Fibroblast of skin of back (primary cell): ENCODE data around the gene DNER.

ENCODE experiments used
- DNase-seq: peaks from one replicate; pipeline ENCODE4 v3.0.0-alpha.2; 2013

The DNER gene

DNA sequence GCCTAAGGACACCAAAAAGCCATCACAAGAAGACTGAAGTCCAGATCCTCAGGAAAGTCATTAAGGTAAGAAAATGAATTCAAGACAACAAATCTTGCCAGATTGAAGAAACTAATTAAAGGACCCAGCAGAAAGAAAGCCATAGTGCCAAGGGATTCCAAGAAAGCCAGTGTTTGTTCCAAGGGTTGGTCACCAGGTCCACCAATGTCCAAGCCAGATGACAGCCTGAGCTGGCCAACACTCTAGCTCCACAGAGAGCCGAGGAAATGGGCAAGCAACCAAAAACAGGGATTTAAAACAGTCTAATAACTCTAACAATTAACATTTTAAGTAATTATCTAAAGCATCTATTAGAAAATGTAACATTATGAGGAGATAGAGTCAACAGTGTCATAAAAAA, 49.2 kb downstream of the DNER start:
- DNase-seq = no peak

DNA sequence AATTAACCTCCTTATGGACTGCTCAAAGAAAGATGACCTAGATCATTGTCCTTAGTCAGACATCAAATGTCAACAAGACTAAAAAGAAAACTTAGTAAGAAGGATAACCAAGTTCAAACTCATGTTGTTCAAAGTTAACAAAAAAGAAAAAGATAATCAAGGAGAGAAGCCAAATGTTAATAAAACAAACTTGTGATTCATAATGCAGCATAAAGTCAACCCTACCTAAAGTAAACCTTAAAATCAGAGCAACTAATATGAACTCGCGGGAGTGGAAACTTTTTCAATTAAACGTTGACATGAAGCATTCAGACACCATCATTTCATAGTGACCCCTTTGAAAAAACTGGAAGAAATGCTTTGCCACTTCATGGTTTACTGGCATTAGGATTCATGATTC, 52.9 kb downstream of the DNER start:
- DNase-seq = no peak

DNA sequence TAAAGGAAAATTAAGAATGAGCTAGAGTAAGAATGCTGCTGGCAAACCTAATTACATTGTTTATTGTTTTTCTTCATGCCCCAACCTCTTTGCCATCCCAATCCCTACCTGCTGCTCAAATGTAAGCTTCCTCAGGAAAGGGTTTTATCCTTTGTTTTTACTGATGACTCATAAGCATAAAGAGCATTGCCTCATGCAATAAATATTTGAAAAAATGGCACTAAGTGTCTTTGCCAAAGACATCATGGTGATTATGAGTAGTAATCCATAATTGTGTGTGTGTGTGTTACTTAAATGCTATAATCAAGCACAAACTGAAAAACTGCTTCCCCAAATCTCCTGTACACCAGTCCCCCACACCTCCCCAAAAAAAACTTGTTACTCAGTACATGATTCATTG, 53.4 kb downstream of the DNER start:
- DNase-seq = no peak

DNA sequence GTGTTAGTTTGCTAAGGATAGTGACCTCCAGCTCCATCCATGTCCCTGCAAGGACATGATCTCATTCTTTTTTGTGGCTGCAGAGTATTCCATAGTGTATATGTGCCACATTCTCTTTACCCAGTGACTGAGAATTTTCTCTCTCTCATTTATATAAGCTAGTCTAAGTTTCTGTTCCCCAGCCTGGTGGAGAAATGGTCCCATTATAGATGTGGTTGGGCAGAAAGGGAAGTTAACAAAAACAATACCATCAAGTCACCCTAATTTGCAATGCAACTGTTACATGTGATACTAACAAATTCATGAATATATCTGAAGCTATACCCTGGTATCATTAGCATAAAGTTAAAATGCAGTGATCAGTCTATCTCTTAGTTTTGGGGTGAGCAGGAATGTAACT, 54.0 kb downstream of the DNER start:
- DNase-seq = no peak

DNA sequence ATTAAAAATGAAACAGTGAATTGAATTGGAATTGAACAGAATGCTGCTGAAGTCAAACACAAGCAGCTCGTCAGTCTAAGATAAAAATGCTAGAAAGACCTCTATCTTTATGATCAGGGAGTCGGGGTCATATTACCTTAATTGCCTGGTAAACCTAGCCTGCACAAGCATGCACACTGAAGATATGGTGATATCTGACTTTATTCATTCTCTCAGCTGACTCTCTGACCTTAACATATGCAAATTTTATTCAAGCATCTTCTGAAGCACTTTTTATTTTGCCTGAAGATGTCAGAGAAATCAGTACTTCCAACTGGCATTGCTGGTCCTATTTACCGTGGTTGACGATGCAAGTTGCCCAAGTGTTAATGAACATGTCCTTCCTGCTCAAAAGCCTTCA, 56.4 kb downstream of the DNER start:
- DNase-seq = no peak

DNA sequence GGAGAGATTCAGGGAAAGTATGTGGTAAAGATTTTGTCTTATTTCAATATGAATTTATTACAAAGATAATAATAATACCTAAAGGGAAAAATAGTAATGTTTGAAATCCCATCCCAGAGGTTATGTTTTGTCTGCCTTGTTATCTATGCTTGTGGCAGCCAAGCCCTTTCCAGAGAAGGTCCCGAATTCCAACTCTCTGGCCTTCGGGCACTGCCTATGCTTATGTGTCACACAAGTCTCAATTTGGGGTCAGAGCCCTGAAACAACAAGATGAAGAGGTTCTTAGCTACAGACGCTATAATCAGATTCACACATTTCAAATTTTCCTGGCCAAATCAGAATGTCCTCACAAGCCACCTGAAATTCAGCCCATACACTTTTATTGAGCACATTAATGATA, 59.9 kb downstream of the DNER start:
- no peak for DNase-seq

DNA sequence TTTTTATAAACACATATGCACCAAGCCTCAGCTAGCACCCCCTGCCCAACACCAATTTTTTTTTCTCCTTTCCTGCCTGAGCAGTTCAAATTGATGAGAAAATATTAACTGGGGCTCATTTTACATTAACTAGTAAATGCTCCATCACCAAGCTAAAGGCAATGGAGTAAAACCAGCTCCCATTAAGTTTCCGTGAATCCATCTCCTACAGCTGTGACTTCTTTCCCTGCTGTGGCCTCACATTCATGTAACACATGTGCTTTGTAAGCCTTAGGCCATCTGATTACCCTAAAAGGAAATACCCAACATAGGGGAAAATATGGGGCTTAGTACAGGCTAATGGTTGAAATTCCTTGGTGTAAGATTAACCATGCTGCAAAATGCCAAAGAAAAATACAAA, 60.8 kb downstream of the DNER start:
- no peak for DNase-seq

DNA sequence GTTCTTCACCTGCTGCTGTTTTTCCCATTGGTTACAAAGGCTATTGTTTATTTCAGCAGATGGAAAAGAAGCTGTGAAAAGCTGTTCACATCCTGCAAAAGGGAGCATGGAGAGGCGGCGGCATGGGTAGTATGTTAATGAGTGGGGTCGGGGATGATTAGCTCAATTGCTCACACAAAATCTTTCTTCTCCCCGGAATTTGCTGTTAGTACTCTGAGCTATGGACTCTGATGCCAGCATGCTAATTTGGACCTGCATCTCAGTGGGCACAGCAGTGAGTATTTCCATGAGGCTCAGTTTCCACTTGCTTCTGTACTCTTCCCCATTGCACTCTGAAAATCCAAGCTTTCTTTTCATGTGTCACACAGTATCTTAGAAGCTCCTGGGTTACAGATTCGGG, 61.6 kb downstream of the DNER start:
- no peak for DNase-seq

DNA sequence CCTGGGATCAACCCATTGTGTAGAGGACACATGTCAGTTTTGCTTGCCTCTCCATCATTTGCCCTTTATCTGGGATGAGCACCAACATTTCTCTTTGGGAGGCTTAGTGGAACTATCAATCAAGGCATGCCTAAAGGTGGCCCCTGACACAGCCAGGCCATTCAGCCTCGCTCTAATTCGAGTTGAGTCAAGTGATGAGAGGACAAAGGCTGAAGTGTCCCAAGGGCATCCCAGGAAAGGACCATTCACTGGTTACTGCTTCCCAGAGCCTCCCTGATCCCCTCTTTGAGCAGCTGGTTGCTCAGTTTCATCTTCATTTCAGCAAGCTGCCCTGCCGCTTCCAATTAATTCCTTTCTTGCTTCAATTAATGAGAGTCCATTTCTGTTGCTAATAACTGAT, 63.5 kb downstream of the DNER start:
- DNase-seq = no peak

DNA sequence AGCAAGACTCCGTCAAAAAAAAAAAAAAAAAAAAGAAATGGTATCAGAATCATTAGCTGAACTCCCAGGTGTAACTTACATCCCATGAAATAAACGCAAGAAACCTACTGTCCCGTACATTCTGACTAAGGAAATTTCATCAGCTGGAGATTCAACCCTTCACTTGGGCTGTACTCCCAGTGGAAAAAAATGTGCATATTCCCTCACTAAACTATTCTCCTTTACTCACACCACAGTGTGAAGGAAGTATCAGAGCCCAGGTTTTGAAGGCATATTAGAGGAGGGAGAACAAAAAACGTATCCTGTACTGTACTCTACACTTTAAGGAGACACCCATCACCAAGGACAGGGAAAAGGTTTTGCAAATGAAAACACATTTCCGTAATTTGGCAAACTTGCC, 64.3 kb downstream of the DNER start:
- no peak for DNase-seq

DNA sequence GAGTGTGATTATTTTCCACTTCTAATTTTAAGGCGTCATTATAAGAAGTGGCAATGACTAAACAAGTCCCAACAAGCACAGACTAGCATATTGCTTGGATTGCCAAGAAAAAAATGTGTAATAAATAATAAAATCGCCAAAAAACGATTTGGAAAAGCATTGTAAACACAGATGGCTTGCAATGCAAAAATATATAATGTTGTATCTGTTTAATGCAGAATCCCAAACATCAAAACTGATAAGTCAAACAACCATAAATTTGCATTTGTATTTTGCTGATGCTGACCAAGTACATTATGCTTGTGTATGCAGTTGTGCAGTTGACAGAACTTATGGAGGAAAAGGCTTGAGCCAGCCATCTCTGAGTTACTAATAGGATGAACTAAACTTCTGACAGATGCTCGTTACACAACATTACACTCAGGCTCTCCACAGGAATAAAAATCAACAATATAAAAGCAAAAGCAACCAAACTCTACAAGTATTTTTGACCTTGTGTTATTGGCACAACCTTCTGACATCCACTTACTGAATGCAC, 68.1 kb downstream of the DNER start:
- no peak for DNase-seq

DNA sequence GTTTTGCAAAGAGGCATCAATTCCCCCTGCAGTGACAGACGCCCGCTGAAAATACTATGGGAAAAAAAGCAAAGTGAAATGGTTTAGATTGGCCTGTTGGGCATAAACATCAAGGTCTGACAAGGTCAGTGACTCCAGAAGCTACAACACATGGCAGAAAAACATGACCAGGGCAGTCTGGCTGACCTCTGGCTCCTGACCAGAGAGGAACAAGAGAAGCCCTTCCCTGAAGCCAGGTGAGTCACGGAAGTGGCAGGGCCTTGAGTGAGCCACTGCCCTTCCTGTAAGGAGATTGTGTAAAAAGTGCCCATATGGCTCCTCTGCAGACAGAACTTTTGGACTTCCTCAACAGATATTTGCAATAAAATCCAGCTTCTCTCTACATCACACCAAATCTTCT, 72.0 kb downstream of the DNER start:
- DNase-seq = no peak

DNA sequence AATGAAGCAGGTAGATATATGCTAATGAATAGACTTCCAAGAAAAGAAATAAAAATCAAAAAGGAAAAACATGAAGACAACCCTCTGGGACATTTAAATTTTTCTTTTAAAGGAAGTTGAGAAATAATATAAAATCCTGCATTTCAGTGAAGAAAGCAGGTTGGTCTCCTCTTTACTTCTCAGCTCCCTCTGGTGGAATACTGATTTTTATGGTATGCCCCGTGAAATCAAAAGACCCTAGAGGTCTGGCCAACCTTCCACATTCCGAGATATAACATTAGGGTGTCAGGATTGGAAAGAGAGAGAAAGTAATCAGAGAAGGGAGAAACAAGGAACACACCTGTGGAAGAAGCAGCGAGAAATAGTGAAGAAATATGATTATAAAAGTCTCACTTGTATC, 72.7 kb downstream of the DNER start:
- DNase-seq = no peak

DNA sequence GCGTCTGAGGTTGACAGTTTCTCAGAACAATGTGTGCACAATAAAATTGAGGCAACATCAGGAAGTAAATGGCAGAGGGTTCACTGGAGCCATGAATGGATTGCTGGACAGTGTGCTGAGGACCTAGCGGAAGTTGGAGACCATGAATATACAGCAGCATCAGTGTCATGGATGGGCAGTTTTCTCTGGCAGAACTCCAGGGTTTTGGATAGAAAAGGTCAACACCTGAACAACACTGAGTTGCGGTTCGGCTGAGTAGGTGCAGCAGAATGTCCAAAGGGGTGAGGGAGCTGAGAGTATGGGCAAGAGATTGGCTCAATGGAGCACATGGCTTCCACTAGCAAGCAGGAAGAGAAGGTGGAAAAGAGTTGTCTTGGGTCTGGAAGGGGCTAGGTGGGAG, 73.7 kb downstream of the DNER start:
- DNase-seq = no peak

DNA sequence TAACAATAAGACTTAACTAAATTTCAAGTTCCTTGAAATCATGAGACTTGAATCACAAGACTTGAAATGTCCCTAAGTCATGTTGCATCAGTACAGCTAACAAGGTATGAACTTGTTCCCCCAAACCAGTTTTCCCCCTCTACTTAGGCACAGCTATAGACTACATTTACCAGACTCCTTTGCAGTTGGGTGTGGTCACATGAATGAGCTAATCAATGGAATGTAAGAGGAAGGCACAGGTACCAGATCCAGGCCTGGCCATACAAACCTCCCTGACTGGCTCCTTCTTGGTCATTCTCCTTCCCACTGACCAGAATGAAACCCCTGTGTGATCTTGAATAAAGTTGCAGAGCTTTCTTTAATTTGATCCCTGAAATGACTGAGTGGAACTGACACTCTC, 77.8 kb downstream of the DNER start:
- DNase-seq = no peak

DNA sequence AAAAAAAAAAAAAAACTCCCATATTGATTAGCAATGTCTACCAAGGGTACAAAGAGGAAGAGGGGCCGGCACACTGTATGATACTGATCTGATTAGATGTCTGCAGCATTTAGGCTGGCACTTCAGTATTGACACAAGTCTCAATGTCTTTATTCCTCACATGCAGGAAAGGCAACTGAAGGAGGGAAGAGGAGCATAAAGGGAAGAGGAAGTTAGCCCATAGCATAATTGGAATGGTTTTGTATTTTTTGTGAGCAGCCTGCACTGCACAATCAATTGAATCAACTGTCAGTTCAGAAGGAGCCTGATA, 79.0 kb downstream of the DNER start:
- DNase-seq = no peak

DNA sequence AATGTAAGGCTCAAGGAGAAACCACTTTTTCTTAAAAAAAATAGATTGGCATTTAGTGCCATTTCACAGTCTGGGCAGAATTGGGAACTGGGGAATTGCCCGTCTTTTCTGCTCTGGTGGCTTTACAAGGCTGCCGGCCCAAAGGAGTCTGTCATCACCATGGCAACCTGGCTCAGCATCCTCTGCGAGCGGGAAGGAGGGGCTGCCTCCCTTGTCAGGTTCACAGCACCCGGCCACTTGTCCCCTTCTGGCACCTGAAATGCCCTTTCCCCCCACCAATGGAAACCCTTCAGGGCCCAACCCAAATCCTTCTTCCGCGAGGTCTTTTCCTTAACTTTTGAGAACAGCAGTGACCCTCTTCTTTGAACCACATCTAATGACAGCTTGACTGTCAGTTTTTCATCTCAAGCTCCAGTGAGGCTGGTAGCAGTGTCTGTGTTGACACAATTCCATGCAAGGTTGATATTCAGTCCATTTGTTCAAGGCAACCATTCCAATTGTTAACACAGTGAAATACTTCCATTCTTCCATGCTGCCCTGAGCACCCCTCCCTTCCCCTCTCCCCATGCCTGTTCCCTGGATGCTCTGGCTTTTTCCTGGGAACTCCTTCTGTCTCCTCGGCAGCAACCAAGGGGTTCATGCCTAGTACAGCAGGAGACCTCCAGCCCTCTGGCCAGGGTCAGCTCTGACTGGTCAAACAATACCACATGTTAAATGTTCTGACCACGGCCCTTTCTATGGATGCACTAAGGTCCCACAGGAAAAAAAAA, 79.6 kb downstream of the DNER start:
- no peak for DNase-seq

DNA sequence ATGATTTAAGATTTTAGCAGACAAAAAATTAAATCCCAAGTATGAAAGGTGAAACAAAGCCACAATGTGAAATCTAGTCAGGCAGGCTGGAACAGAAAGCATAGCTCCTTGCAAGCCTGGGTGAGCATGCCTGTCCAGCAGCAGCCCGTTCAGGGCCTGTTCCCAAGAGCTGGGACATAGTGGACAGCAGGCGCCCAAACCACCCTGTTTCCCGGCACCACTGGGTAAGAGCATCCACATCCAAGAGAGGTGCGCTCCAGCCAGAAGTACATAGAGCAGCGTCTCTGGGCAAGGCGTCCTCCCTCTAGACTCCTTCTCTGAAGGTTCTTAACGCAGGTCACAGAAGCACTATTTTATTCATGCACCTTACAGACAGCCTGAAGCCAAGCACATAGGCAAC, 80.8 kb downstream of the DNER start:
- DNase-seq = no peak

DNA sequence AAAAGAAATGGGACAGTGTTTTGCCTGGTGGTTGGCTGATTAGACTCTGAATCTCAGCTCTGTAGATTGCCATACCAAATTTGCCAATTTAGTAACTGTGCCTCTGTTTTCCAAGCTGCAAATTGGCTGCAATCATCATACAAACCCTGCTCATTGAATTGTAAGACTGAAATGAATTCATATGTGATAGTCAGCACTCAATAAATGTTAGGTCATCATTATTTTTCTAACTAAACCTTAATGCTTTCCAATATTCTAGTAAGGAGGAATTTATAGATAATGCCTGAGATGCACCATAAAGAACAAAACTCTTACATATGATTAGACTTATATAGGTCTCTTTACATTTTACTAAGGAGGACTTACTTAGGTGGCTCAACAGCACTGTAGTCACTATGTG, 85.3 kb downstream of the DNER start:
- no peak for DNase-seq

DNA sequence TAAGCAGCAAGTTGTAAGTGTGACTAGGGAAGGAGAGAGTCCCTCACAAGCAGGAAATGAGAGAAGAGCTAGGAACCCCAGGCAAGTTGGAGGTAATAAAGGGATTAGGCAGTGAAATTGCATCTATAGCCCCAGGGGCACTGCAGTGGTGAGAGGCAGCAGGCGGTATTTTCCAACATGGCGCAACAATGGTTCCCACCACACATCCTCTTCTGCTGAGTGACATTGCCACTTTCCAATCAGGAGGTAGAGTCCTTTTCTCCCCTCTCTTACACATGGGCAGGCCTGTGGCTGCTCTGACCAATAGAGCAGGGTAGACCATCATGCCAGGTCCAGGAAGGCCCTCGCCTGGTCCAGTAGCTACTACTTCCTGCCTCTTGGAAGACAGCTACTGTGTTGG, 86.6 kb downstream of the DNER start:
- no peak for DNase-seq

DNA sequence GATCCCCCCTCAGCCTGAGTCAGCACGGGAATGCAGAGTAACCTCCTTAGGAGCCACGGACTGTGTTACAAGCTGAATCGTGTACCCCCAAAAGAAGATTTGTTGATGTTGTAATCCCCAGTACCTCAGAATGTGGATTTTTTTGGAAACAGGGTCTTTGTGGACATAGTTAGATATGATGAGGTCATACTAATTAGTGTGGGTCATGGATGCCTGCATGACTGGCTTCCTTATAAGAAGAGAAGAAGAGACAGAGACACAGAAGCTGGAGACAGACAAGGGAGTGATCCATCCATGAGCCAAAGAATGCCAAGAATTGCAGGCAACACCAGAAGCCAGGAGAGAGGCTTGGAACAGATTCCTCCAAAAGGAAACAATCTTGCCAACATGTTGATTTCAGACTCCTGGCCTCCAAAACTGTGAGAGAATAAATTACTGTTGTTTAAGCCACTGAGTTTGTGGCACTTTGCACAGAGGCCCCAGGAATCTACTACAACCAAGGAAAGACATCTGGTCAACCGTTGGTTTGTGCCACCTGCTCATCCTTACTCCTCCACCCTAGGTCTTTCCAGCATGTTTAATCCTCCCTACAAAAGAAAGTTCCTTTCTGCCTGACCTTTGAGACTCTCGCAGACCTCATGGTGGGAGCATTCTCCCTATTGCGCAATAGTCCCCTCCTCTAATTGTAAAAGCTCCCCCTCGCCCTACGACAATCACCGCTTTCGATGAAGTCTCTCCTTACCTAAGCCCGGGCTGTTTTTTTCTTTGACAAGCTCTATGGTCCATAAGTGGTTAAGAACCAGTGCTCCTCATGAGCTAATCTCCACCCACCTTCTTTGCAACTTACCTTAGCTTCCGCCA, 91.6 kb downstream of the DNER start:
- no peak for DNase-seq

DNA sequence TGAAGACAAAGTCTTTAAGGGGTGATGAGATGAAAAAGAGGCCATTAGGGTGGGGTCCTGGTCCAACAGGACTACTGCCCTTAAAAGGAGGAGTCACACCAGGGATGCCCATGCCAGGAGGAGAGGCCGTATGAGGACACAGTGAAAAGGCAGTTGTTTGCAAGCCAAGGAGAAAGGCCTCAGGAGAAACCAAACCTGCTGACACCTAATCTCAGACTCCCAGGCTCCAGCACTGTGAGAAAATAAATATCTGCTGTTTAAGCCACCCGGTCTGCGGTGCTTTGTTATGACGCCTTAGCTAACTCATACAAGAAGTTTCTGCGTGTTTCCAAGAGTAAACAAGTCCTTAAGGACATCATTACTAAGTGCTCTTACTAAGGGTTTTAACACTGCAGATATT, 93.6 kb downstream of the DNER start:
- DNase-seq = no peak

DNA sequence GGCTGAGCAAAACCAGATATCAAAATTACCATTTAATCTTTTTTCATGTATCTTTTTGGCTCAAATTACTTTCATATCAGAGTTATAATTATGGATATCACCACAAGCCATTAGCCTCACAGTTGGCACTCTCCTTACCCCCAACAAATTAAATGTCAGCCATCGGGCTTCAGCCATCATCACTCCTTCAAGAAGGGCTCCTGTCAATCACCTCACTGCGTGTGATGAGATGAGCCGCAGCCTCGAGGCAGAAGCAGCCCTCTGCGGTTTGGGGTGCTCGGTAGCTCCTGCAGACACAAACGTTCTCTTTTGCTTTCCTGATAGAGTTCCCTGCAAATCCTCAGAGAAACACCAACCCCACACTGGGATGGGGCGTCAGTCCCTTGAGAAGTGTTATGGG, 94.1 kb downstream of the DNER start:
- no peak for DNase-seq

DNA sequence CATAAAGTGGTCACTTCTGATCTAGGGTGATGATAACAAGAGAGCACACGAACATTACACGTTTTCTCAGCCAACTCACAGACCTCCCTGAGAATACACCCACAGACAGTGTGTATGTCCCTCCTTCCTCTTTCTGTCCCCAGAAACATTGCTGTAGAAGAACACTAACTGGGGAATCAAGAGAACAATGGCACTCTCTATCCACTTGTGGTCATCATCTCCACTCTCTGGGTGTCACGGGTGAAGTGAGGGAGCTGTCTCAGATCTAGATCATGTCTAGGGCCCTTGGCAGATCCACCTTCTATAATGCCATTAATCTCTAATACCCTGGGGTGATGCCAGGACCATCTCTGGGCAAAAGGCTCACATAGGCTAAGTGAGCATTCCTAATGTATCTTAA, 97.9 kb downstream of the DNER start:
- DNase-seq = no peak
